ENCODE results near the gene LDAF1.

DNA sequence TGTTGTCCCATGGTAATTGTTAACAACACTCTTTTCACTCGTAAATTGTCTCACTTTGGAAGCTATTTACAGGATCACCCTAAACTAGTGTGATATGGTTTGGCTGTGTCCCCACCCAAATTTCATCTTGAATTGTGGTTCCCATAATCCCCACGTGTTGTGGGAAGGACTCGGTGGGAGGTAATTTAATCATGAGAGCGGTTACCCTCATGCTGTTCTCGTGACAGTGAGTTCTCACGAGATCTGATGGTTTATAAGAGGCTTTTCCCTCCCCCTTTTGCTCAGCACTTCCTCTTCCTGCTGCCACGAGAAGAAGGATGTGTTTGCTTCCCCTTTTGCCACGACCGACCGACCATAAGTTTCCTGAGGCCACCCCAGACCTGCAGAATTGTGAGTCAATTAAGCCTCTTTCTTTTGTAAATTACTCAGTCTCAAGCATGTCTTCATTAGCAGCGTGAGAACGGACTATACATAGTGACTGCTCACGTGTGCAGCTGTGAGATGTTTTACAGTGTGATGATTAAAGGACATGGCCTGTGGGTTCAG lies 42.3 kb upstream of the LDAF1 start:
- TF ChIP-seq BMI1 (IDR thresholded peaks at IDR 0.05; ENCODE audit: borderline replicate concordance), result no peak
- TF ChIP-seq BRCA1 (IDR thresholded peaks at IDR 0.05; ENCODE audit: low read depth, low read length), result no peak
- TF ChIP-seq, protein P1, sequence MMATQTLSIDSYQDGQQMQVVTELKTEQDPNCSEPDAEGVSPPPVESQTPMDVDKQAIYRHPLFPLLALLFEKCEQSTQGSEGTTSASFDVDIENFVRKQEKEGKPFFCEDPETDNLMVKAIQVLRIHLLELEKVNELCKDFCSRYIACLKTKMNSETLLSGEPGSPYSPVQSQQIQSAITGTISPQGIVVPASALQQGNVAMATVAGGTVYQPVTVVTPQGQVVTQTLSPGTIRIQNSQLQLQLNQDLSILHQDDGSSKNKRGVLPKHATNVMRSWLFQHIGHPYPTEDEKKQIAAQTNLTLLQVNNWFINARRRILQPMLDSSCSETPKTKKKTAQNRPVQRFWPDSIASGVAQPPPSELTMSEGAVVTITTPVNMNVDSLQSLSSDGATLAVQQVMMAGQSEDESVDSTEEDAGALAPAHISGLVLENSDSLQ (IDR thresholded peaks at IDR 0.05), result no peak
- TF ChIP-seq MAX (IDR thresholded peaks at IDR 0.05; ENCODE audit: low read depth, low read length), result no peak
- TF ChIP-seq, protein P2, sequence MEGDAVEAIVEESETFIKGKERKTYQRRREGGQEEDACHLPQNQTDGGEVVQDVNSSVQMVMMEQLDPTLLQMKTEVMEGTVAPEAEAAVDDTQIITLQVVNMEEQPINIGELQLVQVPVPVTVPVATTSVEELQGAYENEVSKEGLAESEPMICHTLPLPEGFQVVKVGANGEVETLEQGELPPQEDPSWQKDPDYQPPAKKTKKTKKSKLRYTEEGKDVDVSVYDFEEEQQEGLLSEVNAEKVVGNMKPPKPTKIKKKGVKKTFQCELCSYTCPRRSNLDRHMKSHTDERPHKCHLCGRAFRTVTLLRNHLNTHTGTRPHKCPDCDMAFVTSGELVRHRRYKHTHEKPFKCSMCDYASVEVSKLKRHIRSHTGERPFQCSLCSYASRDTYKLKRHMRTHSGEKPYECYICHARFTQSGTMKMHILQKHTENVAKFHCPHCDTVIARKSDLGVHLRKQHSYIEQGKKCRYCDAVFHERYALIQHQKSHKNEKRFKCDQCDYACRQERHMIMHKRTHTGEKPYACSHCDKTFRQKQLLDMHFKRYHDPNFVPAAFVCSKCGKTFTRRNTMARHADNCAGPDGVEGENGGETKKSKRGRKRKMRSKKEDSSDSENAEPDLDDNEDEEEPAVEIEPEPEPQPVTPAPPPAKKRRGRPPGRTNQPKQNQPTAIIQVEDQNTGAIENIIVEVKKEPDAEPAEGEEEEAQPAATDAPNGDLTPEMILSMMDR (IDR thresholded peaks at IDR 0.05 in 2 of 3, conservative IDR thresholded peaks at IDR 0.05 in 1 of 3; ENCODE audit: control insufficient read depth in 2 of 3, extremely low read depth in 1 of 3, insufficient read depth in 1 of 3, low read depth in 3 of 3, low read length in 3 of 3), result no peak
- no peak for TF ChIP-seq RAD21 (IDR thresholded peaks at IDR 0.05; ENCODE audit: insufficient read depth, low read depth, low read length)
- no peak for TF ChIP-seq EZH2 (IDR thresholded peaks at IDR 0.05; ENCODE audit: borderline replicate concordance, control insufficient read depth, low read depth, low read length)
